GM18907 (cell line): Measurements from ENCODE around the gene MRGPRF.
"Not testable (repeated sequence)": the region's sequence is repeated elsewhere in the genome, so short reads cannot be mapped to it uniquely, and the experiment has no call there.

Source experiments
- ATAC-seq: cut with Tn5 transposase; IDR thresholded peaks from one replicate; pipeline ENCODE4 v1.9.1; 2021; ENCODE audit warnings: mild to moderate bottlenecking, moderate library complexity; ENCODE audit not compliant: unreplicated experiment

MRGPRF gene

GRCh38 chr11:68992743-68993255 is 20.2 kb downstream of the MRGPRF start:
- ATAC-seq = no peak

DNA sequence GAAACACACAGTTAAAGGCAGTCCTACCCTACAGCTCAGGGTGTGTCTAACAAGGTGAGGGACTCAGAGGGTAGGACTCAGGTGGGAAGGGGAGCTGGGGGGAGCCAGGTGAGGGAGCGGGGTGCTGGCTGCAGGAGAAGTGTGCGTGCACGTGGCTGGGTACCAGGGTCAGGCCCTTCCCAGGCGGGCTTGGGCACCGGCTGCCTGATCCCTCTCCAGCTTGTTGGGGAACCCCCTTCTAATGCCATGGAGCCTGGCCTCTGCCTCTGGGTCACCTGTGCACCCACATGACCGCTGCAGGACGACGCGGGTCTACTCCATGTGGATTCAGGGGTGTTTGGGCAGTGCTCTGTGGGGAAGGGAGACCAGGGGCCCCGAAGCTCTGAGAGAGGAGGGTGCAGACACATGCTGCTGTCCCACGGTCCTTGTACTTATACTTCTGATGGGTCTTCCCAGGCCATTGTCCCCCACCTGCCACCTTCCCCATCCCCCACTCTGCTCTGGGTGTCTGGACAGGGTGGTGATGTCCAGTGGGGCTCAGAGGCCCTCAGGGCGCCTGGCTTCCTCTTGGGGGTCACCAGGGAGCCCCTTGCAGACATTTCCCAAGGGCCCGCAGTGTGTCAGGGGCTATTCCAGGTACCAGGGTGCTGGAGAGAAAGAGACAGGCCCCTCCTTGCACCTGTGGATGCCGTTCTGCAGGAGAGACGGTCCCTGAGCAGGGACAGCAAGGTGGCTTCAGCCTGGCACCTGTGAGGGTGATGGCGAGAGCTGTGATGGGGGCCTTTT is 21.9 kb downstream of the MRGPRF start:
- no peak for ATAC-seq

- no peak for ATAC-seq
Measured at GRCh38 chr11:68989936-68990606, 23.0 kb downstream of the MRGPRF start.

DNA sequence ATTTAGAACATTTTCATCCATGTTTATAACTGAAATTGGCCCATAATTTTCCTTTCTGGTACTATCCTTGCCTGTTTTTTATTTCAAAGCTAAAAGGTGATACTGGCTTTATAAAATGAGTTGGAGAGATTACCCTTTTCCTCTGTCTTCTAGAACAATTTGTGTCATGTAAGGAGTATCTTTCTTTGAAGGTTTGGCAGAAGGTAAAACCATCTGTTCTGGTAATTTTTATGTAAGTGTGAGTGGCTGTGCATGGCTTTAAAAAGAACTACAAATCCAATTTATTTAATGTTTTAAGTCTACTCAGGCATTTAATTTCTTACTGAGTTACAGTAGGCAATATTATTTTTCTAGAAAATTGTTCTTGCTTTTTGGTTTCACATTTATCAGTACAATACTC is 24.6 kb downstream of the MRGPRF start:
- no peak for ATAC-seq

DNA sequence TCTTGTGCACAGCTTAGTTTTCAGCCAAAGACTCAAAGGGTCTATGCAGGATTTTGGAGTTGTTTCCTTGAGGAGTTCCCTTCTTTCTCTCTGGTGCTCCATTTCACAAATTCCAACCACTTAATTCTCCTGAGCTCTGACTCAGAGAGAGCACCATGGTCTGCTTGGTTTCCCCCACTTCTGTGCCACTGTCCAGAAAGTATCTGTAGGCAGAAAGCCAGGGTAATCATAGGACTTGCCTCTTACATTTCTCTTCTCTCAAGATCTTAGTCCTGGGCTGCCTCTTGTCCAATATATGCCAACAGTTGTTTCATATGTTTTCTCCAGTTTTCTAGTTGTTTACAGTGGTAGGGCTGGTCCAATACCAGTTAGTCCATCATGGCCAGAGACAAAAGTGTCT is 25.8 kb downstream of the MRGPRF start:
- ATAC-seq = no peak

DNA sequence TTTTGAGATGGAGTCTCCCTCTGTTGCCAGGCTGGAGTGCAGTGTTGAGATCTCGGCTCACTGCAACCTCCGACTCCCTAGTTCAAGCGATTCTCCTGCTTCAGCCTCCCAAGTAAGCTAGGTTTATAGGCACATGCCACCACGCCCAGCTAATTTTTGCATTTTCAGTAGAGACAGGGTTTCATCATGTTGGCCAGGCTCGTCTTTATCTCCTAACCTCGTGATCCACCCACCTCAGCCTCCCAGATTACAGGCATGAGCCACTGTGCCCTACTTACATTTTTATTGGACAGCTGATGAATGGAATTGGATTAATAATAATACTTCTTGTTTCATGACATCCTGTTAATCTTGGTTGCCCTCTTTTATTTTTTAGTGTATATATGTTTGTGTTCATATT is 29.2 kb downstream of the MRGPRF start:
- no peak for ATAC-seq

GRCh38 chr11:68982134-68982533 is 30.9 kb downstream of the MRGPRF start:
- no peak for ATAC-seq

DNA sequence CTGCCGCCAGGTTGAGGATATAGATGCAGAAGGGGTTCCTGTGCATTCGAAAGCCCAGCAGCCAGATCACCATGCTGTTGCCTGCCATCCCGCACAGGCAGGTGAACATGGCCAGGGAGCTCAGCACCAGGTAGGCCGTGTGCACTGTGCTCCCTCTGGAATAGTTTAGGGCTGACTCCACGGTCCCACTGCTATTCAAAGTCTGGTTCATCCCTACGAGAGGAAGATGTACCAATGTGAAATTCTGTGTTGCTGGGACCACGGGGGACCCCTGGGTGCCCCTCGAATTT is 32.3 kb downstream of the MRGPRF start, which contains the start of gene MRGPRD:
MRGPRD (minus strand) TSS at position 211 of the 290 bp plus-strand sequence; CDS start at position 211, 0 bp downstream.
- ATAC-seq = no peak

DNA sequence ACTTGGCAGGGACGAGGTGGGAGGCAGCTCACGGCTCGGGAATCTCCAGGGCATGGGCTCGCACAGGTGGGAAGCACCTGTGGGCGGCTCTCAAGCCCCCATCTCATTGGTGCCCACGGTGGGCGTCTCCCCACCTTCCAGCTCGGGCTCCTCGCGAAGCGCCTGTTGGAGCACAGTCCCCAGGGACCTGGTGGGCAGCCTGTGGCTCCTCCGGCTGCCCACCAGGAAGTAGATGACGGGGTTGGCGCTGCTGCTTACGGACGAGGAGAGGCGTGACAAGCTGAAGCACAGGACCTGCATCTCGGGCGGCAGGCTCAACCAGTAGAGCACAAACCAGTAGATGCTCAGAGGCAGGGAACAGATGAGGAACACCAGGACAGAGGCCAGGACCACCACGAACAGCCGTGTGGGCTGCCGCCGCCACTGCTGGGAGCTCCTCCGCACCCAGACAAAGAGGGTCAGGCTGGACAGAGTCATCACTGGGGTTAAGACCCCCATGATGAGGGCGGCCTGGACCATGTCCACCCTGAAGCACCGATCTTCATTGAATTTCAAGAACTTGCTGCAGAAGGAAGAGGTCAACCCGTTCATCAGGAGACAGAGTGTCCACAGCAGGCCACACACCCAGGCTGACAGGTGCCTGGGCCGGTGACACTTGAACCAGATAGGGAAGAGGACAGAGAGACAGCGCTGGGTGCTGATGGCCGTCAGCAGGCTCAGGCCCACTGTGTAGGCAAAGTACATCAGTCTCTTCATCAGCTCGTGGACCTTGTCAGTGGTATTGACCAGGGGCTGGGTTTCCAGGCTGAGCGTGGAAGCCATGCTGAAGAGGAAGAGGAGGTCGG is 32.9 kb downstream of the MRGPRF start:
- no peak for ATAC-seq

DNA sequence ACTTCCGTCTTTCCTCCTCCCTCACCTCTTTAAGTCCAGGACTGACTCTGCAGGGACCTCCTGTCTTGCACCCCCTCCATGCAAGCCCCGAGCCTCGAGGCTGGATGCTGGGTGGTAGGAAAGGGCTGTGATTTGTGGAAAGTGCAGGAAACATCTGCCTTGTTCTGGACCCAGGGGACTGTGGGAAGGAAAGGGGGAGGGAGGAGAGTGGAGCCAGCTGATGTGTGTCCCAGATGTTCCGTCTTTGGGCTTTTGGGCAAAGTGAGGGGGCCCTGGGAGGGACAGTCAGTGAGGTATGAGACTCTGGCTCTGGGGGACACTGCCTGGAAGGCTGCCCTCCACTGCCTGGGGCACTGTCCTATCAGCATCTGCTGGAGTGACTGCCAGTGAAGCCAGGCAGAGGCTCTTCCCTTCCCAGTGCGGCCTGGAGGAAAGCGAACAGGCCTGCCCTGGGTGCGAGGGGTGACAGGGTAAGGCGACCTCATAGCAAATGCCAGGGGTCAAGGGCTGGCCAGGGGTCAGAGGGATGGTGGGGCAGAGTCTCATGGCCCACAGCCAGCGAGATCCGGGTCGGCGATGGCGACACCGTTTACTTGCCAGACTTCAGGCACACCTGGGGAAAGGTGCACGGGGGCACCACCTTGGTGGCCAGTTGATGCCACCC is 34.0 kb downstream of the MRGPRF start:
- ATAC-seq = no peak

- no peak for ATAC-seq
Measured at GRCh38 chr11:68978626-68978930, 34.5 kb downstream of the MRGPRF start.

GRCh38 chr11:68977781-68978625 is 35.0 kb downstream of the MRGPRF start:
- ATAC-seq = no peak

DNA sequence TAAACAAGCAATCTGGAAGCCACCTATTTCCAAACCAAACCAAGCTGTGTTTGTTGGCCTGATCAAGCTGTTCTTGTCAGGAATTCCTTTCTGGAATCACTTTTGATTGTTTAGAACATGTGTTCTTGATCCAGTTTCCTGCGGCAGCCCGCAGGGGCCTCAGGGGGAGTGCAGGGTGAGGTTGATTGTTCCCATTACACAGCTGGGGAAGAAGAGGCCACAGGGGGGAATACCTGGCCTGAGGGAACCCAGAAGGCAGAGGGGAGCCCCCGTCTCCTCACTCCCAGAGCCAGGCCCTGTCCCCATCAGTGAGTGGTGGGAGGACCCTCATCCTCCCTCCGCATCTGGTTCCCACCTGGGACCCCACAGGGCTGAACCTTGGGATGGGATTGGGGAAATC is 36.5 kb downstream of the MRGPRF start:
- ATAC-seq = no peak

DNA sequence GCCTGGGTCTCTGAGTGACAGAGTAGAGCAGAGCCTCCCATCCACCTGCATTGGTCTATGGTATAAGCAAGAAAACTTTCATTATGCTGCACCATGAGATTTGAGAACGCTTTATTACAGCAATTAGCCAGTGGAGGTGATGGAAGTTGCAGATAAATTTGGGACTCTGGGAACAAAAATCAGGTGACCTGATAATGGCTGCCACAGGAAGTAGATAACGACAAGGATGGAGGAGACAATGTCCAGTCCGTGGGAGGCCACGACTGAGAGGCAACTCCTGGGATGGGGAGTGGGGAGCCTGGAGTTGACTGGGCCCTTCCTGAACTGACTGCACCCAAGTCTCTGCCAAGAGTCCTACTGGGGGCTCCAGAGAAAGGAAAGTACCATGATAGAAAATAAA is 37.0 kb downstream of the MRGPRF start:
- ATAC-seq = no peak

GRCh38 chr11:68974421-68975194 is 38.4 kb downstream of the MRGPRF start:
- ATAC-seq = no peak

- not testable (repeated sequence) for ATAC-seq
Measured at GRCh38 chr11:68973706-68974105, 39.3 kb downstream of the MRGPRF start.

DNA sequence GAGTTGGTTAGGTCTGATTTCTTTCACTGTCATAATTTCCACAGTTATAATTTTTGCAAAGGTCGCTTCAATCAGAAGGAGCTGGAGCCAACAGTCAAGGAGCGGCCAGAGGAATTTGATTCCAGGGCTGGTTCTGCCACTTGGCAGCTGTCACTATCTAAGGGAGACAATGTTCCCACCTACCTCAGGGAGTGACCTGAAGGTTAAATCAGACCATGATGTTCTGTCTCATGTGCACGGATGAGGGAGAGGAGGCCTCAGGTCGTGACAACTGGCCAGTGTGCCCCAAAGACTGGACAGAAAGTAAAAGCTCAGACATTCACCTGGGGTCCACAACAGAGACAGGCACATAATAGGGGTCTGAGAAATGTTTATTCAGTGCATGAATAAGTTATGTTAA is 39.8 kb downstream of the MRGPRF start:
- ATAC-seq = no peak

- ATAC-seq = no peak
Measured at GRCh38 chr11:68970921-68971636, 42.0 kb downstream of the MRGPRF start.

DNA sequence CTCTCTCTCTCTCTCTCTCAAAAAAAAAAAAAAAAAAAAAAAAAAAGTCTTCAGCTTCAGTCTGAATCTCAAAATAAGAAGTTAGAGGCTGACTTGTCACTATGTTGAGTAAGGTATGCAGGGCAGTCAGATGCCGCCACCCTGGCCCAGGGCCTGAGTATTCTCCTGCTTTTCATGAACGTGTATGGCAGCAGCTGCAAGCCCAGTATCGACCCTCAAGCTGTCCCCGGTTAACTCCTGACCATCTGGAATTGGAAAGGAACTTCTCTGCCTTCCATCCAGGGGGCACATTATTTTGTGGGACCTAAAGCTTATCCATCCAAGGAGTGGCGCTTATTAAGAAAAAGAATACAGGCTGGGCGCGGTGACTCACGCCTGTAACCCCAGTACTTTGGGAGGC is 43.7 kb downstream of the MRGPRF start:
- ATAC-seq = no peak
